HCT116 (cell line): ENCODE results near the gene DYDC1. TPM values are rescaled to one million over a fixed set of nuclear protein-coding genes. Genes with fewer than 3 reads are reported as not detected.

ENCODE experiments used
- ATAC-seq: fragments of 200-7000 bp; cut with Tn5 transposase; 2 replicates; pipeline ENCODE4 v1.9.1; 2020; ENCODE audit warnings: mild to moderate bottlenecking, moderate library complexity
- BruUV-seq: library from RNA; stranded (reverse); fragments of 400-500 nt; replicated peaks from 2 replicates; lab custom pipeline; 2021; lab: Mats Ljungman, UMichigan
- CTCF ChIA-PET: fragments of 300-600 bp; sonication (Branson Sonifier 250); formaldehyde crosslinking; loops from one replicate; lab custom pipeline; 2021; ENCODE audit warnings: antibody characterized with exemption; lab: Charles Lee
- POLR2A ChIA-PET: fragments of 300-600, 350-600 bp; sonication (Branson Sonifier 250); formaldehyde crosslinking; loops from one replicate; lab custom pipeline; 2021; ENCODE audit warnings: antibody characterized with exemption; lab: Charles Lee
- RAD21 ChIA-PET, 2 experiments: fragments of 300-600 bp; sonication (Branson Sonifier 250); formaldehyde crosslinking; loops; one replicate each; lab custom pipeline; 2023; ENCODE audit warnings: low total read pairs in 2 of 2; ENCODE audit not compliant: uncharacterized antibody in 2 of 2, unreplicated experiment in 2 of 2, low non-redundant PET in 1 of 2; lab: Charles Lee
- DNase-seq: peaks from one replicate; pipeline ENCODE4 v3.0.0-alpha.2; 2010; ENCODE audit warnings: low read depth, low spot score
- H2AFZ ChIP-seq: fragments of 200-600 bp; shearing (Covaris generic), sonication (generic); 2 replicates; pipeline ENCODE4 v1.6.1; 2017; ENCODE audit warnings: low read depth, mixed run types, mixed read lengths, antibody characterized with exemption, low read length; ENCODE audit not compliant: poor library complexity, severe bottlenecking
- H3K27ac ChIP-seq: 2 replicates; pipeline ENCODE4 v1.5.1; 2012; ENCODE audit warnings: low read depth, low read length
- H3K27me3 ChIP-seq: fragments of 200-600 bp; sonication (generic); 2 replicates; pipeline ENCODE4 v1.6.1; 2016; ENCODE audit warnings: mixed run types, low read length, mixed read lengths; ENCODE audit not compliant: insufficient read depth
- H3K36me3 ChIP-seq, 2 experiments: fragments of 200-500 bp in 1 of 2; fragments of 200-600 bp in 1 of 2; sonication (Bioruptor generic) in 1 of 2; sonication (generic) in 1 of 2; 2 replicates each; pipeline versions ENCODE4 v1.5.1 to v1.6.1; 2014 to 2016; ENCODE audit warnings: low read length in 2 of 2, inconsistent platforms in 1 of 2, mixed read lengths in 1 of 2, mixed run types in 1 of 2; ENCODE audit not compliant: insufficient read depth in 2 of 2, control insufficient read depth in 1 of 2
- H3K4me1 ChIP-seq, 2 experiments: fragments of 200-600 bp in 1 of 2; sonication (generic) in 1 of 2; 2 replicates each; pipeline versions ENCODE4 v1.5.1 to v1.6.1; 2012 to 2017; ENCODE audit warnings: low read length in 2 of 2, inconsistent platforms in 1 of 2, mild to moderate bottlenecking in 1 of 2, mixed read lengths in 1 of 2, mixed run types in 1 of 2, moderate library complexity in 1 of 2; ENCODE audit not compliant: insufficient read depth in 2 of 2, control insufficient read depth in 1 of 2
- H3K4me2 ChIP-seq: fragments of 200-600 bp; sonication (generic); 2 replicates; pipeline ENCODE4 v1.6.1; 2017; ENCODE audit warnings: mixed run types, low read length, mixed read lengths
- H3K4me3 ChIP-seq, 2 experiments: fragments of 200-600 bp in 1 of 2; sonication (generic) in 1 of 2; replicated peaks in 1 of 2; 2 replicates each; pipeline ENCODE4 v1.5.1; 2011 to 2016; ENCODE audit warnings: low read length in 2 of 2, control low read depth in 1 of 2, low read depth in 1 of 2, mild to moderate bottlenecking in 1 of 2, mixed read lengths in 1 of 2, mixed run types in 1 of 2
- H3K79me2 ChIP-seq: fragments of 200-600 bp; sonication (generic); 2 replicates; pipeline ENCODE4 v1.6.1; 2017; ENCODE audit warnings: mild to moderate bottlenecking, mixed run types, low read length, moderate library complexity, mixed read lengths; ENCODE audit not compliant: insufficient read depth
- H3K9ac ChIP-seq: fragments of 200-600 bp; sonication (generic); 2 replicates; pipeline ENCODE4 v1.6.1; 2016; ENCODE audit warnings: low read length, mixed read lengths
- H3K9me2 ChIP-seq: fragments of 200-600 bp; sonication (generic), shearing (Covaris generic); 2 replicates; pipeline ENCODE4 v1.6.1; 2017; ENCODE audit warnings: mixed run types, mild to moderate bottlenecking, moderate library complexity; ENCODE audit not compliant: insufficient read depth
- H3K9me3 ChIP-seq, 2 experiments: fragments of 200-500 bp in 1 of 2; fragments of 200-600 bp in 1 of 2; sonication (Bioruptor generic) in 1 of 2; sonication (generic) in 1 of 2; 2 replicates each; pipeline ENCODE4 v1.6.1; 2014 to 2017; ENCODE audit warnings: low read length in 2 of 2, mixed read lengths in 2 of 2, inconsistent platforms in 1 of 2, low read depth in 1 of 2, mild to moderate bottlenecking in 1 of 2, mixed run types in 1 of 2, moderate library complexity in 1 of 2; ENCODE audit not compliant: control insufficient read depth in 1 of 2, insufficient read depth in 1 of 2
- H4K20me1 ChIP-seq: fragments of 200-600 bp; sonication (generic), shearing (Covaris generic); 2 replicates; pipeline ENCODE4 v1.6.1; 2017; ENCODE audit warnings: mixed run types, mild to moderate bottlenecking, moderate library complexity; ENCODE audit not compliant: insufficient read depth
- CBX3 ChIP-seq: IDR thresholded peaks from 2 replicates; pipeline ENCODE4 v1.6.1; 2012; ENCODE audit warnings: low read depth
- CEBPB ChIP-seq: IDR thresholded peaks from 2 replicates; pipeline ENCODE4 v1.6.1; 2012; ENCODE audit warnings: low read depth
- EGR1 ChIP-seq: IDR thresholded peaks from 2 replicates; pipeline ENCODE4 v1.6.1; 2012; ENCODE audit warnings: low read depth
- EZH2phosphoT487 ChIP-seq: fragments of 200-600 bp; IDR thresholded peaks from 2 replicates; pipeline ENCODE4 v1.6.1; 2018; ENCODE audit warnings: antibody characterized with exemption, borderline replicate concordance
- JUND ChIP-seq: IDR thresholded peaks from 2 replicates; pipeline ENCODE4 v1.6.1; 2012
- POLR2A ChIP-seq: IDR thresholded peaks from 2 replicates; pipeline ENCODE4 v1.7.0; 2011; ENCODE audit warnings: borderline replicate concordance; ENCODE audit not compliant: insufficient read depth, insufficient read length; ENCODE audit errors: extremely low read depth
- POLR2AphosphoS5 ChIP-seq: IDR thresholded peaks from 2 replicates; pipeline ENCODE4 v1.6.1; 2011; ENCODE audit warnings: mild to moderate bottlenecking, low read depth, low read length, moderate library complexity
- RAD21 ChIP-seq: IDR thresholded peaks from 2 replicates; pipeline ENCODE4 v1.6.1; 2012; ENCODE audit warnings: low read depth, mild to moderate bottlenecking
- SIN3A ChIP-seq: IDR thresholded peaks from 2 replicates; pipeline ENCODE4 v1.6.1; 2012; ENCODE audit warnings: low read depth
- SP1 ChIP-seq: IDR thresholded peaks from 2 replicates; pipeline ENCODE4 v1.6.1; 2012; ENCODE audit warnings: low read depth
- TCF7L2 ChIP-seq: IDR thresholded peaks from 2 replicates; pipeline ENCODE4 v1.7.0; 2011; ENCODE audit warnings: borderline replicate concordance, inconsistent platforms; ENCODE audit not compliant: insufficient read depth, insufficient read length; ENCODE audit errors: extremely low read depth
- YY1 ChIP-seq: IDR thresholded peaks from 2 replicates; pipeline ENCODE4 v1.6.1; 2011; ENCODE audit warnings: low read length, low read depth, moderate library complexity, mild to moderate bottlenecking; ENCODE audit not compliant: insufficient replicate concordance; ENCODE audit errors: extremely low read depth
- ZBTB33 ChIP-seq: IDR thresholded peaks from 2 replicates; pipeline ENCODE4 v1.6.1; 2011; ENCODE audit warnings: mild to moderate bottlenecking, low read length, moderate library complexity; ENCODE audit not compliant: insufficient replicate concordance; ENCODE audit errors: extremely low read depth
- ZFX ChIP-seq: fragments of 450-650 bp; IDR thresholded peaks from 2 replicates; pipeline ENCODE4 v1.6.1; 2017
- intact Hi-C: fragments of 100-400 bp; cut with micrococcal nuclease; formaldehyde crosslinking; loops from 2 replicates; pipeline ENCODE4 v1.10.0; 2022
- total RNA-seq: library from RNA; stranded (reverse); gene quantifications from one replicate; pipeline ENCODE4 v1.2.1, GENCODE V29; 2021; ENCODE audit not compliant: unreplicated experiment
- TF ChIP-seq, protein P1 (sequence below), 3 experiments: fragments of 200-600 bp in 1 of 3; sonication (generic) in 1 of 3; IDR thresholded peaks in 2 of 3; conservative IDR thresholded peaks in 1 of 3; 2 replicates each; pipeline ENCODE4 v1.5.1; 2012 to 2017; ENCODE audit warnings: low read depth in 2 of 3, low read length in 2 of 3, antibody characterized with exemption in 1 of 3, borderline replicate concordance in 1 of 3, control low read depth in 1 of 3, mild to moderate bottlenecking in 1 of 3, mixed read lengths in 1 of 3, mixed run types in 1 of 3, moderate library complexity in 1 of 3; ENCODE audit not compliant: insufficient read depth in 1 of 3
- TF ChIP-seq, protein P2 (sequence below): IDR thresholded peaks from 2 replicates; pipeline ENCODE4 v1.6.1; 2012; ENCODE audit warnings: low read depth
- TF ChIP-seq, protein P3 (sequence below): IDR thresholded peaks from 2 replicates; pipeline ENCODE4 v1.6.1; 2012

Gene DYDC1
- total RNA-seq, 1 experiment from 2014 or later, result not detected

- peaks cover 0 to 10% of the 10 kb centered on the region in 2 experiments; a peak in 3 of 4 replicates for H3K4me1 ChIP-seq
- no TSS peak for BruUV-seq
- H4K20me1 ChIP-seq, result no peaks in the 10 kb centered on the region
- ChIA-PET RAD21 (no interaction called here), POLR2A (no interaction called here), CTCF (no interaction called here)
- no peak overlapping the region for H3K4me3 ChIP-seq
- no peak for TF ChIP-seq ZBTB33
- TF ChIP-seq EZH2phosphoT487, result no peak
- TF ChIP-seq SIN3A, result no peak
- TF ChIP-seq TCF7L2, result no peak
- TF ChIP-seq, protein P1, sequence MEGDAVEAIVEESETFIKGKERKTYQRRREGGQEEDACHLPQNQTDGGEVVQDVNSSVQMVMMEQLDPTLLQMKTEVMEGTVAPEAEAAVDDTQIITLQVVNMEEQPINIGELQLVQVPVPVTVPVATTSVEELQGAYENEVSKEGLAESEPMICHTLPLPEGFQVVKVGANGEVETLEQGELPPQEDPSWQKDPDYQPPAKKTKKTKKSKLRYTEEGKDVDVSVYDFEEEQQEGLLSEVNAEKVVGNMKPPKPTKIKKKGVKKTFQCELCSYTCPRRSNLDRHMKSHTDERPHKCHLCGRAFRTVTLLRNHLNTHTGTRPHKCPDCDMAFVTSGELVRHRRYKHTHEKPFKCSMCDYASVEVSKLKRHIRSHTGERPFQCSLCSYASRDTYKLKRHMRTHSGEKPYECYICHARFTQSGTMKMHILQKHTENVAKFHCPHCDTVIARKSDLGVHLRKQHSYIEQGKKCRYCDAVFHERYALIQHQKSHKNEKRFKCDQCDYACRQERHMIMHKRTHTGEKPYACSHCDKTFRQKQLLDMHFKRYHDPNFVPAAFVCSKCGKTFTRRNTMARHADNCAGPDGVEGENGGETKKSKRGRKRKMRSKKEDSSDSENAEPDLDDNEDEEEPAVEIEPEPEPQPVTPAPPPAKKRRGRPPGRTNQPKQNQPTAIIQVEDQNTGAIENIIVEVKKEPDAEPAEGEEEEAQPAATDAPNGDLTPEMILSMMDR (IDR thresholded peaks at IDR 0.05 in 2 of 3, conservative IDR thresholded peaks at IDR 0.05 in 1 of 3; ENCODE audit: borderline replicate concordance in 1 of 3, insufficient read depth in 1 of 3, low read depth in 2 of 3, low read length in 2 of 3), result no peak
- no peak for TF ChIP-seq CEBPB
- no peak for TF ChIP-seq CBX3
- no peak for TF ChIP-seq YY1
- TF ChIP-seq POLR2A, result no peak
- TF ChIP-seq SP1, result no peak
- no peak for TF ChIP-seq ZFX
- no peak for TF ChIP-seq POLR2AphosphoS5
- no peak for TF ChIP-seq RAD21
- no peak for TF ChIP-seq JUND
- TF ChIP-seq, protein P2, sequence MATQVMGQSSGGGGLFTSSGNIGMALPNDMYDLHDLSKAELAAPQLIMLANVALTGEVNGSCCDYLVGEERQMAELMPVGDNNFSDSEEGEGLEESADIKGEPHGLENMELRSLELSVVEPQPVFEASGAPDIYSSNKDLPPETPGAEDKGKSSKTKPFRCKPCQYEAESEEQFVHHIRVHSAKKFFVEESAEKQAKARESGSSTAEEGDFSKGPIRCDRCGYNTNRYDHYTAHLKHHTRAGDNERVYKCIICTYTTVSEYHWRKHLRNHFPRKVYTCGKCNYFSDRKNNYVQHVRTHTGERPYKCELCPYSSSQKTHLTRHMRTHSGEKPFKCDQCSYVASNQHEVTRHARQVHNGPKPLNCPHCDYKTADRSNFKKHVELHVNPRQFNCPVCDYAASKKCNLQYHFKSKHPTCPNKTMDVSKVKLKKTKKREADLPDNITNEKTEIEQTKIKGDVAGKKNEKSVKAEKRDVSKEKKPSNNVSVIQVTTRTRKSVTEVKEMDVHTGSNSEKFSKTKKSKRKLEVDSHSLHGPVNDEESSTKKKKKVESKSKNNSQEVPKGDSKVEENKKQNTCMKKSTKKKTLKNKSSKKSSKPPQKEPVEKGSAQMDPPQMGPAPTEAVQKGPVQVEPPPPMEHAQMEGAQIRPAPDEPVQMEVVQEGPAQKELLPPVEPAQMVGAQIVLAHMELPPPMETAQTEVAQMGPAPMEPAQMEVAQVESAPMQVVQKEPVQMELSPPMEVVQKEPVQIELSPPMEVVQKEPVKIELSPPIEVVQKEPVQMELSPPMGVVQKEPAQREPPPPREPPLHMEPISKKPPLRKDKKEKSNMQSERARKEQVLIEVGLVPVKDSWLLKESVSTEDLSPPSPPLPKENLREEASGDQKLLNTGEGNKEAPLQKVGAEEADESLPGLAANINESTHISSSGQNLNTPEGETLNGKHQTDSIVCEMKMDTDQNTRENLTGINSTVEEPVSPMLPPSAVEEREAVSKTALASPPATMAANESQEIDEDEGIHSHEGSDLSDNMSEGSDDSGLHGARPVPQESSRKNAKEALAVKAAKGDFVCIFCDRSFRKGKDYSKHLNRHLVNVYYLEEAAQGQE, result no peak
- no peak for TF ChIP-seq EGR1
- TF ChIP-seq, protein P3, sequence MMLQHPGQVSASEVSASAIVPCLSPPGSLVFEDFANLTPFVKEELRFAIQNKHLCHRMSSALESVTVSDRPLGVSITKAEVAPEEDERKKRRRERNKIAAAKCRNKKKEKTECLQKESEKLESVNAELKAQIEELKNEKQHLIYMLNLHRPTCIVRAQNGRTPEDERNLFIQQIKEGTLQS, result no peak
- intact Hi-C loops, result no loop called here
- no peak overlapping the region for H3K27ac ChIP-seq
- H3K79me2 ChIP-seq, result no peaks in the 10 kb centered on the region
- no peak overlapping the region for H2AFZ ChIP-seq
- DNase-seq (no peak), ATAC-seq (no peak)
- no peaks in the 10 kb centered on the region for H3K36me3 ChIP-seq
- no peaks in the 10 kb centered on the region for H3K9me3 ChIP-seq
- H3K9ac ChIP-seq, result no peak overlapping the region
- H3K9me2 ChIP-seq, result peaks cover 3% of the 10 kb centered on the region; the same call in 1 of the 2 replicates
- H3K27me3 ChIP-seq, result no peaks in the 10 kb centered on the region
- no peak overlapping the region for H3K4me2 ChIP-seq
Observed at GRCh38 chr10:80320377-80320776, 36.2 kb downstream of the DYDC1 start.
